ENCODE measurements around the gene CHMP6. TPM values are rescaled to one million over a fixed set of nuclear protein-coding genes. Genes with fewer than 3 reads are reported as not detected.

The CHMP6 gene
- total RNA-seq (2014; rRNA removed; shearing (Covaris generic)) = 17.6 and 23.5 TPM in 2 replicates
- polyA plus RNA-seq (2015; cell fraction: cytosol; rRNA removed) = 84.0 and 101 TPM in 2 replicates
- 27.2 and 37.8 TPM in 2 replicates for polyA plus RNA-seq (2015; cell fraction: nucleus; rRNA removed)

DNA sequence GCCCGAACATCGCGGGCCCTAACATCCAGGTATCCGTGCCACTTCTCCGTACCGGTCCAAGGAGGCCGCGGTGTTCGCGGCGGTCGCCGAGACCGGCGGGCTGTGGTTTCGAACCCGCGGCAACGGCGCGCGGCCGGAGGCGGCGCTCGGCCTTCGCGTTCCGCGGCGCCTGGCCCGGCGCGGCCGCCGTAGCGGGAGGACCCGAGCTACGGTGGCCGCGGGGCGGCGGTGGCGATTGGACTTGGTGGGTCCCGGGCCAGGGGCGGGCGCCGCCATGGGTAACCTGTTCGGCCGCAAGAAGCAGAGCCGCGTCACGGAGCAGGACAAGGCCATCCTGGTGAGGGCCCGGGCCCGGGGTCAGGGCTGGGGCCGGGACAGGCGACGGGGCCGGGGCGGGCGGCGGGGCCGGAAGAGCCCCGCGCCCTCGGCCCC is at the start of gene CHMP6:
Gene CHMP6, plus strand, starts transcription at position 197 of the 432 bp plus-strand sequence. Its CDS starts 78 bp downstream, at position 275.
- DNase-seq (ENCODE audit: low read depth, low spot score) = peak; percentile 87

DNA sequence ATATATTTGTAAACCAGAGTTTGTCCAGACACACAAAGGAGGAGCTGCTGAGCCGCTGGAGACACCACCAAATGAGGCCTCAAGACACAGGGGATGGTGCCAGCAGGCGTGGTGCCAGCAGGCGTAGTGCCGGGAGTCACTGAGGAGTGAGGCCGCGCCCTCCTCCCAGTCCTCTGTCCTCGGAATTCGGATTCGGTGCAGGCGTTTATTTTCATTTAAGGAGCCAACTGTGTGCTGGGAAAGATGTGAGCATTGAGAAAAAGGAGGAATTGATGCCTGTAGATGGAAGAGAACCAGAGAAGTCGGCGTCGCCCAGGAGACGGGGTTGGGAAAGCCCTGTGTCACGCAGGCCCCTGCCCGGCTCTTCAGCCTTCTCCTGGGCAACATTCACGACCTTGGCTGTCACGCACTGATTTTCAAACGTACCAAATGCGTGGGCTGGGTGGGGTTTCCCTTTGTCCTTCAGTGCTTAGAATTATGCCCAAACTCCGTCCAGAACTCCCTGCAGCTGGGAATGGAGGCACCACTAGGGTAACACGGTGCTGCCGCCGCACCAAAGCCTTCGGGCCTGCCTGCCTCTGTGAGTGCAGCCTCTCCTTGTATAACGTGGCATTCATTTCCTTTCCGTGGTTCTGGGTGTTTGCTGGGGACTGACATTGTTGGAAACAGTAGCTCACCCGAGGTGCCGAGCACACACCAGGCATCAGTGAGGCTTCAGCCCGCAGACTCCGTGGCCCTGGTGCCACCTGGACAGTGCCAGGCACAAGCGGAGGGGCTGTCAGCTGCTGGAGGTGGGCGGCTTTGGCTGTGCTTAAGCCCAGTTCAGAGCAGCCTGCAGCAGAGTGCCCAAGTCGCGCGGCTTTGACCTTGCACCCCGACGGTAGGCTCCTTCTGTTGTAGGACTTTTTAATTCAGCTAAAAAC is 49.0 kb upstream of the CHMP6 start:
- no peak for DNase-seq (ENCODE audit: low read depth, low spot score)
- in situ Hi-C loops (cut with HindIII; ENCODE audit: low pct_unique_long_range_greater_than_20kb, low sequenced_read_pairs) = no loop called here

More for the DNA sequence above, at the start of gene CHMP6:
- in situ Hi-C loops (cut with HindIII; ENCODE audit: low pct_unique_long_range_greater_than_20kb, low sequenced_read_pairs) = no loop called here

- in situ Hi-C loops (cut with HindIII; ENCODE audit: low pct_unique_long_range_greater_than_20kb, low sequenced_read_pairs) = no loop called here
- no peak for DNase-seq (ENCODE audit: low read depth, low spot score)
These were observed 48.1 kb upstream of the CHMP6 start for GRCh38 chr17:80943346-80944145.

DNA sequence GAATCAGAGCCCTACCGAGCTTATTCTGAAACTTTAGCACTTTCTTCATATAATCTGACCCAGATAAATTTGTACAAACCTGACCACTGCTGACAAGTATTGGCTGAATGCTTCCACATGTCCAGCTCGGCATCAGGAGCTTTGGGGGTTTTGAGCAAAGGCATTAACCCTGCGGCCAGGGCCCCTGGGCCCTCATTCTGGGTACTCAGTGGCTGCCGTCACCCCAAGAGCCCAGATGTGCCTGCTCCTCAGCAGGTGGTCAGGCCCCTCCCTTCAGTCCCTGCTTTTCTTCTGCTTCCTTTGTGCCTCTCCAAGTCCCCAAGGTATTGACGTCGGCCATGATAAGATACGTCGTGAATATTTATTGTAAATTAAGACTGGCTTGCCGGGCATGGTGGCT is 47.3 kb upstream of the CHMP6 start:
- DNase-seq (ENCODE audit: low read depth, low spot score) = no peak
- in situ Hi-C loops (cut with HindIII; ENCODE audit: low pct_unique_long_range_greater_than_20kb, low sequenced_read_pairs) = no loop called here

- no peak for DNase-seq (ENCODE audit: low read depth, low spot score)
- in situ Hi-C loops (cut with HindIII; ENCODE audit: low pct_unique_long_range_greater_than_20kb, low sequenced_read_pairs) = no loop called here
These were observed 45.9 kb upstream of the CHMP6 start for GRCh38 chr17:80945736-80946135.

DNA sequence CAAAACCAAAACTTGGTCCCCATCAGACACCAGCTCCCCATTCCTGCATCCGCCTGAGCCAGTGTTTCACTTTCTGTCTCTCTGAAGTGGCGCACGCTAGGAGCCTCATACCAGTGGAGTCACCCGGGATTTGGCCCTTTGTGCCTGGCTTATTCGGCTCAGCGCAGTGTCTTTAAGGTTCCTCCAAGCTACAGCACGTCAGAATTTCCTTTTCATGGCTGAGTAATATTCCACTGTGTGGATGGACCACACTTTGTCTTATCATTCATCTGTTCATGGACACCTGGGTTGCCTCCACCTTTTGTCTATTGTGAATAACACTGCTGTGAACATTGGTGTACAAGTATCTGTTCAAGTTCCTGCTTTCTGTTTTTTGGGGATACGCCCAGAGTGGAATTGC is 45.2 kb upstream of the CHMP6 start:
- in situ Hi-C loops (cut with HindIII; ENCODE audit: low pct_unique_long_range_greater_than_20kb, low sequenced_read_pairs) = no loop called here

DNA sequence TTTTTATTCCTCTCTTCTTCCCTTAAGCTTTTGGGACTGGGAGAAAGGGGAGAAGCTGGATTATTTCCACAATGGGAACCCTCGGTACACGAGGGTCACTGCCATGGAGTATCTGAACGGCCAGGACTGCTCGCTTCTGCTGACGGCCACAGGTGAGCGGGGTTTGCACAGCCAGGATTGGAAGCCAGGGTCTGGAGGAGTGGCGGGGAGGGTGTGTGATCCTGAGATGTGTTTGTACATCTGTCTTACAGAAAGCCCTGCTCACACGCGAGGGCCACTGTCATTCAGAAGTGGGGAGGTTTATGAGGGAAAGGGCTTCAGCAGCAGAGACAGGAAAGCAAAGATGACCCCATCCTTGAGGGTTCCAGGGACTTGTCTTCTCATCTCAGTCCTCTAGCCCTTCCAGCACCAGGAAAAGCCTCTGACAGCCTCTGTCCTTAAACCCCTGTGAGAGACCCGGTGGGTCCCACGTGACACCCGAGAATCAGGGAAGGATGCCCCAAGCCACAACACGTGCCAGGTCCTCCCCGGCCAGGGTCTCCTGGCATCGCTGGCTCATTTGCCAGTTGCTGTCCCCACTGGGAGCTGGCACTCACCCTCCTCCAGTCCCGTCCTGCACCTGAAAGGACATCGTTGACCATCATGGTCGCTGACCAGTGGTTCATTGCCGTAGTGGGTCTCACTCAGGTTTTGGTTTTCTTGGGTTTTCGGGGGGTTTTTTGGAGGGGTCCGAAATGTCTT is 44.3 kb upstream of the CHMP6 start:
- DNase-seq (ENCODE audit: low read depth, low spot score) = no peak
- in situ Hi-C loops (cut with HindIII; ENCODE audit: low pct_unique_long_range_greater_than_20kb, low sequenced_read_pairs) = no loop called here

More for the DNA sequence above, 45.2 kb upstream of the CHMP6 start:
- no peak for DNase-seq (ENCODE audit: low read depth, low spot score)

- in situ Hi-C loops (cut with HindIII; ENCODE audit: low pct_unique_long_range_greater_than_20kb, low sequenced_read_pairs) = no loop called here
- DNase-seq (ENCODE audit: low read depth, low spot score) = no peak
These were observed 43.3 kb upstream of the CHMP6 start for GRCh38 chr17:80948019-80948975.

- in situ Hi-C loops (cut with HindIII; ENCODE audit: low pct_unique_long_range_greater_than_20kb, low sequenced_read_pairs) = no loop called here
- no peak for DNase-seq (ENCODE audit: low read depth, low spot score)
These were observed 42.6 kb upstream of the CHMP6 start for GRCh38 chr17:80948976-80949450.

DNA sequence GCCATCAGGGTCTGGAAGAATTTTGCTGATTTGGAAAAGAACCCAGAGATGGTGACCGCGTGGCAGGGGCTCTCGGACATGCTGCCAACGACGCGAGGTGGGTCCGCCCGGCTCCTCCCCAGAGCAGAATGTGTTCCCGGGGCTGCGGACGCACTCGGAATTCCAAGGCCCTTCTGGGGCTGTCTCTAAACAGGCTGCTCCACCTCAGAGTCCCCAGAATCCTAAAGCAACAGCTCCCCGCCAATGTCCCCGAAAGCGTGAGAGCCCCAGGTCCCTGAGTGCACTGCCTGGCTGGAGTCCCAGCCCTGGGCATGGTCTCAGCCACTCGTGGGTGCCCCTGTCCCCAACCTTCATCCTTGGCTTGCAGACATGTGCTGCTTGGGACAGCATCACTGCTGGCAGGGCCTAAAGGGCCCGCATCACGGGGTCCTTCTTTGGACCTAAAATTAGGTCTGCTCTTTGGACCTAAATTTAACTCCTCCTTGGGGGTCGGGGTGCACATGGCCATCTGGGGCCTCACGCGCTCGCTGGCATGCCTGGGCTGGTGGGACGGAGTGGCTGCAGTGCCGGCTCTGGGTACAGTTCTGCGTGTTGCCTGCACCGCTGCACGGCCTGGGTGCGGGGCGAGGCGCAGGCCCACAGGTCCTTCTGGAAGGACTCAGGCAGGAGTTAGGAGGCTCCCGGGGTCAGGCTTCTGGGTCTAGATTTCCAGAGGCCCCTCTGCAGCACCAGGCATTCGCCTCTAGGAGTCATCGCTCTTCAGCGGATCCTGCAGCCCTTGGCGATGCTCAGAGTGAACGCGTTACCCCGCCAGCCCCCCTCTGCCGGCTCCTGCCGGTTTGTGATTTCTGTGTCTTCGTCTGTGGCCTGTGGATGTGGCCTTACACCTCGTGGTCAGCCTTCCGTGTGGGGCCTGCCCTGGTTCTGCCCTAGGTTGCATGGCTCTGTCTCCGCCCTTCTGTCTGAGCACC is 41.9 kb upstream of the CHMP6 start:
- in situ Hi-C loops (cut with HindIII; ENCODE audit: low pct_unique_long_range_greater_than_20kb, low sequenced_read_pairs) = no loop called here
- DNase-seq (ENCODE audit: low read depth, low spot score) = no peak

GRCh38 chr17:80950466-80951120 is 41.0 kb upstream of the CHMP6 start:
- in situ Hi-C loops (cut with HindIII; ENCODE audit: low pct_unique_long_range_greater_than_20kb, low sequenced_read_pairs) = no loop called here
- no peak for DNase-seq (ENCODE audit: low read depth, low spot score)

DNA sequence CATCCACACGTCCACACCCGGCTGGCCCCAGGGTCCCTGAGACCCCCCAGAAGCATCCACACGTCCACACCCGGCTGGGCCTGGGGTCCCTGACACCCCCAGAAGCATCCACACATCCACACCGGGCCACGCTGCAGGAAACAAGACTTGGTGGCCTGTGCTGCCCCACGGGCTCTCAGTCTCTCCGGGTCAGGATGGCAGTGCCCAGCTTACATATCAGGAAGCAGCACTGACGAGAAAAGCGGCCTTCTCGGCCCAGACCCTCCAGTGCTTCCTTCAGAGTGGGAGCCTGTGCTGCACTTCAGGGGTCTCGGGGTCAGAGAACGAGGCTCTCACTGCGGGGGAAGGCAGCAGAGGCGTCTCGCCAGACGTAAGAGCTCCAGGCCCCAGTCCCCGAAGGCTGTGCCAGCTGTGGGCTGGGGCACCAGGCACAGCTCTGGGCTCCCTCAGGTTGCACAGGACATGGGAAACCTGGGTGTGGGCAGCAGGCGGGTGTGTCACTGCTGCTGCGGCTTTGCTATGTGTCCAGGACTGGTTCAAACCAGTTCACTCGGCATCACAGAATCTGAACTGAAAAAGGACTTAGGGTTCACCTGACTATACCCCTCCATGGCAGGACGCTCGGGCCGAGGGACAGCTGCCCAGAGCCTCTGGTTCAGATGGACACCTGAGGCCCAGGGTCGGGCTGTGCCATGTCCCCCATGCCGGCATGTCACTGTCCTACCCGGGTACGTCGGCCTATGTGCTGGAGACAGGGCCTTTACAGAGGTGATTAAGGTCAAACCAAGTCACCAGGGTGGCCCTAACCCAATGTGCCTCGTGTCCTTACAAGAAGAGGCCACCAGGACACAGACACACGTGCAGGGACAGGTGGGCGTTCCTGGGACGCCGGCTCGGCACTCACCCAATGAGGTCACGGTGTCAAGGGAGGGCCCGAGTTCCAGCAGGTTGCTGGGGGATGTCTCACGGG is 40.2 kb upstream of the CHMP6 start:
- DNase-seq (ENCODE audit: low read depth, low spot score) = no peak

DNA sequence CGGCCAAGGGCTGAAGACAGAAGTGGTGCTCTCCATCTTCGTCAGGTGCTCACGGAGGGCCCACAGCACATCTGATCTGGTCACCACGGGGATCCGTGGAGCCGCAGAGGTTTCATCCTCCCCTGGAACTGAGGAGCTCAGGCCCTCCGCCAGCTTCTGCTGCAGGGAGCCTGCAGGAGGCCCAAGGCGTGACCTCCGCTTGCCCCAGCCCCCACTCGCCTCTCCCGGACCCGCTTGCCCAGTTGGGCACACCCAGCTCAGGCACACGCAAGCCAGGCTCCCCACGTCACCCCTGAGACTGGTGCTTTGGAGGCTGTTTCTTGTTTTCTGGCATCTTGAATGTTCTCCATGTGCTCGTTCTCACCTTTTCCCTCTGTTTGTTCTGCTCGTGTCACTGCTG is 39.4 kb upstream of the CHMP6 start:
- in situ Hi-C loops (cut with HindIII; ENCODE audit: low pct_unique_long_range_greater_than_20kb, low sequenced_read_pairs) = no loop called here
- DNase-seq (ENCODE audit: low read depth, low spot score) = no peak

More for the DNA sequence above, 40.2 kb upstream of the CHMP6 start:
- in situ Hi-C loops (cut with HindIII; ENCODE audit: low pct_unique_long_range_greater_than_20kb, low sequenced_read_pairs) = no loop called here

All from SK-MEL-5 (cell line).